ENCODE results near the gene FBXO41. TPM values are rescaled to one million over a fixed set of nuclear protein-coding genes. Genes with fewer than 3 reads are reported as not detected.

FBXO41 gene
- total RNA-seq, 1 donor from 2014 or later = 10.1 TPM

GRCh38 chr2:73232403-73233153 lies 51.7 kb downstream of the FBXO41 start:
- H3K36me3 Mint-ChIP-seq (ENCODE audit: low read depth, unreplicated experiment) = peaks cover 10% of the 10 kb centered on the region
- Histone ChIP-seq H3K79me2 (ENCODE audit: insufficient read depth, low read length) (peaks cover 41% of the 10 kb centered on the region), H3K9ac (ENCODE audit: low read length) (peak overlapping the region; percentile 88), H2AFZ (ENCODE audit: low read depth, low read length) (peak overlapping the region; percentile 83), H3K27me3 (ENCODE audit: insufficient read depth, low read length) (no peaks in the 10 kb centered on the region), H3K4me3 (ENCODE audit: insufficient read depth, low read depth, low read length) (peak overlapping the region; percentile 96), H4K20me1 (ENCODE audit: insufficient read depth, low read length) (peaks cover 31% of the 10 kb centered on the region), H3K27ac (ENCODE audit: low read depth, low read length) (peak overlapping the region; percentile 52), H3K4me1 (ENCODE audit: insufficient read depth, low read length) (peaks cover 19% of the 10 kb centered on the region), H3K36me3 (ENCODE audit: insufficient read depth, low read length) (peaks cover 7% of the 10 kb centered on the region), H3K4me2 (ENCODE audit: low read length) (peak overlapping the region; percentile 100), H3K9me3 (ENCODE audit: insufficient read depth, low read depth, low read length) (no peaks in the 10 kb centered on the region)
- peak overlapping the region; percentile 98 for H3K4me3 Mint-ChIP-seq (ENCODE audit: unreplicated experiment)
- no peaks in the 10 kb centered on the region for H3K9me3 Mint-ChIP-seq (ENCODE audit: unreplicated experiment)
- DNase-seq (ENCODE audit: low read depth) (no peak), FAIRE-seq (no peak)
- no peaks in the 10 kb centered on the region for H3K27me3 Mint-ChIP-seq (ENCODE audit: low read depth, unreplicated experiment)
- TF ChIP-seq CTCF (IDR thresholded peaks at IDR 0.05; ENCODE audit: insufficient read depth, low read depth, low read length) (no peak), EZH2 (IDR thresholded peaks at IDR 0.05; ENCODE audit: insufficient read depth, low read length) (no peak)
- H3K4me1 Mint-ChIP-seq (ENCODE audit: low read depth, unreplicated experiment) = peaks cover 15% of the 10 kb centered on the region
- H3K27ac Mint-ChIP-seq (ENCODE audit: unreplicated experiment) = no peak overlapping the region

DNA sequence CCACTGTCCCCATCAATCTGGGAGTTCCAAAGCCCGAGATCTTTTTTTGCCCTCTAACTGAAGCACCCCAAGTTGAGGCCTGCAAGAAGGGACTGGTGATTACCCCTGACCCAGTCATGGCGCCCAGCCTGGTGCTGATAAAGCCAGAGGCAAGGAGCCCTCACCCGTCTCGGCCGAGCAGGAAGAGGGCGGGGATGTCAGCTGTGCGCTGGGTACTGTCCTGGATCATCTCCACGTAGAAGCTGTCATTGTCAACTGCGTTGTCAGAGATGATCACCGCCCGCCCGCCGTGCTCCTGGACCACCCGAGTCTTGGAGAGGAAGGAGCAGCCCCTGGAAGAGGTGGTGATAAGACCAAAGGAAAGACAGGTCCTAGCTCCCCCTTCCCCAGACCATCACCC lies 55.6 kb downstream of the FBXO41 start:
- no peaks in the 10 kb centered on the region for H3K27me3 ChIP-seq (ENCODE audit: insufficient read depth, low read length)
- no peaks in the 10 kb centered on the region for H3K9me3 Mint-ChIP-seq (ENCODE audit: unreplicated experiment)
- no peak overlapping the region for H3K4me3 Mint-ChIP-seq (ENCODE audit: unreplicated experiment)
- H3K27ac Mint-ChIP-seq (ENCODE audit: unreplicated experiment) = no peak overlapping the region
- peaks cover 8% of the 10 kb centered on the region for H3K4me1 ChIP-seq (ENCODE audit: insufficient read depth, low read length)
- no peak overlapping the region for H3K9ac ChIP-seq (ENCODE audit: low read length)
- H2AFZ ChIP-seq (ENCODE audit: low read depth, low read length) = no peak overlapping the region
- H3K36me3 ChIP-seq (ENCODE audit: insufficient read depth, low read length) = peaks cover 8% of the 10 kb centered on the region
- H3K27ac ChIP-seq (ENCODE audit: low read depth, low read length) = no peak overlapping the region
- peaks cover 17% of the 10 kb centered on the region for H3K36me3 Mint-ChIP-seq (ENCODE audit: low read depth, unreplicated experiment)
- H3K4me1 Mint-ChIP-seq (ENCODE audit: low read depth, unreplicated experiment) = peaks cover 3% of the 10 kb centered on the region
- no peaks in the 10 kb centered on the region for H3K27me3 Mint-ChIP-seq (ENCODE audit: low read depth, unreplicated experiment)
- no peak overlapping the region for H3K4me2 ChIP-seq (ENCODE audit: low read length)
- H4K20me1 ChIP-seq (ENCODE audit: insufficient read depth, low read length) = no peaks in the 10 kb centered on the region
- no peaks in the 10 kb centered on the region for H3K9me3 ChIP-seq (ENCODE audit: insufficient read depth, low read depth, low read length)
- no peak for TF ChIP-seq EZH2 (IDR thresholded peaks at IDR 0.05; ENCODE audit: insufficient read depth, low read length)
- TF ChIP-seq CTCF (IDR thresholded peaks at IDR 0.05; ENCODE audit: insufficient read depth, low read depth, low read length) = no peak
- DNase-seq (ENCODE audit: low read depth) = no peak
- peaks cover 7% of the 10 kb centered on the region for H3K79me2 ChIP-seq (ENCODE audit: insufficient read depth, low read length)
- H3K4me3 ChIP-seq (ENCODE audit: insufficient read depth, low read depth, low read length) = no peak overlapping the region
- FAIRE-seq = no peak

- H3K36me3 Mint-ChIP-seq (ENCODE audit: low read depth, unreplicated experiment) = peaks cover 18% of the 10 kb centered on the region
- H3K27me3 ChIP-seq (ENCODE audit: insufficient read depth, low read length) = no peaks in the 10 kb centered on the region
- H3K4me1 Mint-ChIP-seq (ENCODE audit: low read depth, unreplicated experiment) = peaks cover 5% of the 10 kb centered on the region
- TF ChIP-seq EZH2 (IDR thresholded peaks at IDR 0.05; ENCODE audit: insufficient read depth, low read length) (no peak), CTCF (IDR thresholded peaks at IDR 0.05; ENCODE audit: insufficient read depth, low read depth, low read length) (no peak)
- H3K79me2 ChIP-seq (ENCODE audit: insufficient read depth, low read length) = no peaks in the 10 kb centered on the region
- no peak overlapping the region for H3K9ac ChIP-seq (ENCODE audit: low read length)
- no peak overlapping the region for H3K4me3 Mint-ChIP-seq (ENCODE audit: unreplicated experiment)
- H3K36me3 ChIP-seq (ENCODE audit: insufficient read depth, low read length) = peaks cover 11% of the 10 kb centered on the region
- no peak overlapping the region for H3K4me3 ChIP-seq (ENCODE audit: insufficient read depth, low read depth, low read length)
- no peak overlapping the region for H3K27ac ChIP-seq (ENCODE audit: low read depth, low read length)
- FAIRE-seq (no peak), DNase-seq (ENCODE audit: low read depth) (no peak)
- H3K27me3 Mint-ChIP-seq (ENCODE audit: low read depth, unreplicated experiment) = no peaks in the 10 kb centered on the region
- H2AFZ ChIP-seq (ENCODE audit: low read depth, low read length) = no peak overlapping the region
- no peak overlapping the region for H3K27ac Mint-ChIP-seq (ENCODE audit: unreplicated experiment)
- no peaks in the 10 kb centered on the region for H3K9me3 Mint-ChIP-seq (ENCODE audit: unreplicated experiment)
- H3K4me2 ChIP-seq (ENCODE audit: low read length) = no peak overlapping the region
- no peaks in the 10 kb centered on the region for H3K9me3 ChIP-seq (ENCODE audit: insufficient read depth, low read depth, low read length)
- H3K4me1 ChIP-seq (ENCODE audit: insufficient read depth, low read length) = no peaks in the 10 kb centered on the region
- no peaks in the 10 kb centered on the region for H4K20me1 ChIP-seq (ENCODE audit: insufficient read depth, low read length)
Observed at GRCh38 chr2:73227086-73227485, 57.2 kb downstream of the FBXO41 start.

Measured in astrocyte (in vitro differentiated cells and primary cell).